Measurements from ENCODE around the gene HOMER1. TPM values are rescaled to one million over a fixed set of nuclear protein-coding genes. Genes with fewer than 3 reads are reported as not detected.

HOMER1 gene
- total RNA-seq, 2 experiments from 2014 or later = 11.4 to 13.7 TPM

DNA sequence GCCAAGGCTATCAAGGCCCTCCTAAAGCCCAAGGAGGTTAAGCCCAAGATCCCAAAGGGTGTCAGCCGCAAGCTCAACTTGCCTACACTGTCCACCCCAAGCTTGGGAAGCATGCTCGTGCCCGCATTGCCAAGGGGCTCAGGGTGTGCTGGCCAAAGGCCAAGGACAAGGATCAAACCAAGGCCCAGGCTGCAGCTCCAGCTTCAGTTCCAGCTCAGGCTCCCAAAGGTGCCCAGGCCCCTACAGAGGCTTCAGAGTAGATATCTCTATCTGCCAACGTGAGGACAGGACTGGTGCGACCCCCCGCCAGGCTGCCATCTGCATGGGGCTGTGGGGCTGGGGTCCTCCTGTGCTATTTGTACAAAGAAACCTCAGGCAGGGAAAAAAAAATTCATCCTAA, 3.3 kb downstream of the HOMER1 start:
- ATAC-seq = no peak
- ChIA-PET CTCF (interaction anchor here (1.8 kb wide), 1 partner anchor 102 kb away, joined by 5 read pairs; the partner anchor contains the start of gene TENT2), POLR2A (interaction anchor here (1.2 kb wide), 1 partner anchor 101 kb away, joined by 3 read pairs; no protein-coding TSS in a partner anchor)
- H3K4me1 Mint-ChIP-seq (ENCODE audit: low read depth) = peaks cover 45% of the 10 kb centered on the region
- peaks cover 2% of the 10 kb centered on the region for H3K36me3 Mint-ChIP-seq (ENCODE audit: low read depth)
- H3K4me3 Mint-ChIP-seq = peak overlapping the region; percentile 91
- DNase-seq = no peak
- no peak overlapping the region for H3K27ac Mint-ChIP-seq
- no peaks in the 10 kb centered on the region for H3K9me3 Mint-ChIP-seq
- intact Hi-C loops (cut with micrococcal nuclease) = no loop called here
- TF ChIP-seq, protein P1, sequence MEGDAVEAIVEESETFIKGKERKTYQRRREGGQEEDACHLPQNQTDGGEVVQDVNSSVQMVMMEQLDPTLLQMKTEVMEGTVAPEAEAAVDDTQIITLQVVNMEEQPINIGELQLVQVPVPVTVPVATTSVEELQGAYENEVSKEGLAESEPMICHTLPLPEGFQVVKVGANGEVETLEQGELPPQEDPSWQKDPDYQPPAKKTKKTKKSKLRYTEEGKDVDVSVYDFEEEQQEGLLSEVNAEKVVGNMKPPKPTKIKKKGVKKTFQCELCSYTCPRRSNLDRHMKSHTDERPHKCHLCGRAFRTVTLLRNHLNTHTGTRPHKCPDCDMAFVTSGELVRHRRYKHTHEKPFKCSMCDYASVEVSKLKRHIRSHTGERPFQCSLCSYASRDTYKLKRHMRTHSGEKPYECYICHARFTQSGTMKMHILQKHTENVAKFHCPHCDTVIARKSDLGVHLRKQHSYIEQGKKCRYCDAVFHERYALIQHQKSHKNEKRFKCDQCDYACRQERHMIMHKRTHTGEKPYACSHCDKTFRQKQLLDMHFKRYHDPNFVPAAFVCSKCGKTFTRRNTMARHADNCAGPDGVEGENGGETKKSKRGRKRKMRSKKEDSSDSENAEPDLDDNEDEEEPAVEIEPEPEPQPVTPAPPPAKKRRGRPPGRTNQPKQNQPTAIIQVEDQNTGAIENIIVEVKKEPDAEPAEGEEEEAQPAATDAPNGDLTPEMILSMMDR (IDR thresholded peaks at IDR 0.05) = no peak
- H3K27me3 Mint-ChIP-seq = peaks cover 14% of the 10 kb centered on the region

DNA sequence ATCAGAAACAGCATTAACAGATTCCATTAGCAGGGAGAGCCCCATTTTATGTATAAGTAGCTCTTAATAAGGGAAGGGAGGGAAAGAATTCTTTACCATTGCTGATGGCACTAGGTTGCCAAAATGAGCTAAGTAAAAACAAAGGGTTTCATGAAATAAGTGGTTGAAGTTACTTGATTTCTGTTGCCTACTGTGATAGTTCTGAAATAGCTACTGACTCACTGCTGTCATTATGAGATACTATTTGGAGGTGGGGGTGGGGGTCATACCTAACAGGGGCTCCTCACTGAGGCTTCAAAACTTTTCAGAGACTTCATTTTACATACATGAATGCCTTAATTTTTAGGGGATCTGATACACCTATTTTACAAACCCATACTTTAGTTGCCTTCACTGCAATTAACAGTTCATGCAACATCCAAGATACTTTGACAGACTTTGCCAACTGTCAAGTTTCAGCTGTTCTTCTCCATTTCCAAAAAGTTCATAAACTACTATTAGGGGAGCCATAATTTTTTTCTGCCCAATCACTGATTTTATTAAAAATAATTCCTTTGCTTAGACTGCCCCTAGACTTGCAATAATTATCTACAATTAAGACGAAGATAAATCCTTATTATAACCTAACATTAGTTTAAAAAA, 4.6 kb downstream of the HOMER1 start:
- no peak overlapping the region for H3K27ac Mint-ChIP-seq
- no peak overlapping the region for H3K4me3 Mint-ChIP-seq
- H3K36me3 Mint-ChIP-seq (ENCODE audit: low read depth) = peaks cover 2% of the 10 kb centered on the region
- TF ChIP-seq, protein P1 (IDR thresholded peaks at IDR 0.05) = no peak
- H3K4me1 Mint-ChIP-seq (ENCODE audit: low read depth) = peaks cover 38% of the 10 kb centered on the region
- ChIA-PET CTCF (interaction anchor here (0.7 to 0.8 kb wide), 2 partner anchors 207 to 376 kb away, joined by 3 read pairs; no protein-coding TSS in a partner anchor), POLR2A (interaction anchor here (1.1 kb wide), 1 partner anchor 17 kb away, joined by 4 read pairs; no protein-coding TSS in a partner anchor)
- no peak for DNase-seq
- intact Hi-C loops (cut with micrococcal nuclease) = no loop called here
- H3K9me3 Mint-ChIP-seq = no peaks in the 10 kb centered on the region
- peaks cover 14% of the 10 kb centered on the region for H3K27me3 Mint-ChIP-seq
- no peak for ATAC-seq

DNA sequence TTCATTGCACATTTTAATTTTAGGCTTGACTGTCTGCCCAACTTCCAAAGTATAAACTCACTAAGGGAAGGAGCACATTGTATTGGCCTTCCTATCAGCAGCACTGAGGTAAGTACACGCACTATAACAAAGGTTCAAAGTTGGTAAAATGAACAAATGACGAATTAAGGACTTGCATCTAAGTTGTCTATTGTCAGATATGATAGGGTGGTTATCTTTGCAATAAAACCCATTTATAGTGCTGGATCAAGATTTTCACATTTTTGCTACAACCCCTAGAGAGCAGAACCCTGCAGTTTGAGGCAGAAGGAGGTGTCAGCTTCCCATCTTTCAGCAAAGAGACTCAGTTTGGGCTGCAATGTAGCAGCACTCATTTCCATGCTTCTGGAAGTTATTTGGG, 5.1 kb downstream of the HOMER1 start:
- ATAC-seq = no peak
- peaks cover 38% of the 10 kb centered on the region for H3K4me1 Mint-ChIP-seq (ENCODE audit: low read depth)

DNA sequence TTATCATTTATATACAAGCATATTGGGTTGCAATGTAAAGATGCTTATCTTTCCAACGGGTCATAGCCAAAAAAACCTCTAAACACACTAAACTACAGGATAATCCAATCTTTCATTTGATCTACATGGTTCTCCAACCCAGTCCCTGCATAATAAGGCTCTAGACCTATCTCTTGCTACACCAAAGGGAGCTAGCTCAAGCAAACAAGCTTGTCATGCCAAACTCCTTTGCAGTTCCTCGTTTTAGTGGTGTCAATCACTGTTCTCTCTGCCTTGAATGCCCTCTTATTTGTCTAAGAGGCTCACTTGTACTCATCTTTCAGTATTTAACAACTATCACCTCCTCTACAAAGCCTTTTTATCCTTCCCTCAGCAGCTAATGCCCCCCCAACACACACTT, 5.6 kb downstream of the HOMER1 start:
- CTCF ChIA-PET = no interaction called here
- peaks cover 14% of the 10 kb centered on the region for H3K27me3 Mint-ChIP-seq
- no peak for DNase-seq
- no peaks in the 10 kb centered on the region for H3K9me3 Mint-ChIP-seq
- intact Hi-C loops (cut with micrococcal nuclease) = no loop called here
- no peak overlapping the region for H3K27ac Mint-ChIP-seq
- H3K4me1 Mint-ChIP-seq (ENCODE audit: low read depth) = peaks cover 38% of the 10 kb centered on the region
- peaks cover 2% of the 10 kb centered on the region for H3K36me3 Mint-ChIP-seq (ENCODE audit: low read depth)
- TF ChIP-seq, protein P1 (IDR thresholded peaks at IDR 0.05) = no peak
- POLR2A ChIA-PET = interaction anchor here (1.1 kb wide), 2 partner anchors 9 to 16 kb away, joined by 3 to 4 read pairs; no protein-coding TSS in a partner anchor
- H3K4me3 Mint-ChIP-seq = no peak overlapping the region
- no peak for ATAC-seq

More for the DNA sequence above, 5.1 kb downstream of the HOMER1 start:
- H3K9me3 Mint-ChIP-seq = no peaks in the 10 kb centered on the region
- H3K27me3 Mint-ChIP-seq = peaks cover 14% of the 10 kb centered on the region
- peaks cover 2% of the 10 kb centered on the region for H3K36me3 Mint-ChIP-seq (ENCODE audit: low read depth)
- TF ChIP-seq, protein P1 (IDR thresholded peaks at IDR 0.05) = no peak
- ChIA-PET CTCF (interaction anchor here (0.7 to 0.8 kb wide), 2 partner anchors 207 to 376 kb away, joined by 3 read pairs; no protein-coding TSS in a partner anchor), POLR2A (interaction anchor here (1.1 kb wide), 2 partner anchors 9 to 17 kb away, joined by 3 to 4 read pairs; no protein-coding TSS in a partner anchor)
- intact Hi-C loops (cut with micrococcal nuclease) = no loop called here
- no peak overlapping the region for H3K27ac Mint-ChIP-seq
- H3K4me3 Mint-ChIP-seq = no peak overlapping the region
- DNase-seq = no peak

Data from activated CD8-positive, alpha-beta T cell treated with anti-CD3 and anti-CD28 coated beads for 36 hours (primary cell).